GM21786 (cell line): ENCODE measurements around the gene ZFYVE28.

ENCODE experiments used
- ATAC-seq: cut with Tn5 transposase; IDR thresholded peaks from one replicate; pipeline ENCODE4 v1.9.1; 2021; ENCODE audit not compliant: unreplicated experiment

ZFYVE28 gene

GRCh38 chr4:2291705-2292645 is 126.5 kb downstream of the ZFYVE28 start:
- ATAC-seq, result no peak

GRCh38 chr4:2290974-2291704 is 127.3 kb downstream of the ZFYVE28 start:
- ATAC-seq, result no peak

DNA sequence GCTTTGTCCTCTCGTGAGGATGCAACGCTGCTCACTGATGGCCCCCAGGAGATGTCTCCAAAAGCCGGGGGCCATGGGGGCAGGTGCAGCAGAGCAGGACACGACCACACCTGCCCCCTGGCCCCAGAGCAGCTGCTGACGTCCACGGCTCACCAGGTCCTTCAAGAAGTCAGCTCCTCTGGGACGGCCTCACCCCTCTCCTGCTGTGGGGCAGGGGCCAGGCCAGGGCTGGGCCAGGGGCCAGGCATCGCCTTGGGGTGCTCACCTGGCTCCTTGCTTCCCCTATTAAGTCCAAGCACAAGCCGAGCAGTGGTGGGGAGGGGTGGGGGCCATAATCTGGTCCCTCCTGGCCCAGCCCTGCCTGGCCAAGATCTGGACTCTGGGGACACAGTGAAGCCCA is 128.0 kb downstream of the ZFYVE28 start:
- no peak for ATAC-seq

GRCh38 chr4:2289955-2290333 is 128.5 kb downstream of the ZFYVE28 start:
- no peak for ATAC-seq

DNA sequence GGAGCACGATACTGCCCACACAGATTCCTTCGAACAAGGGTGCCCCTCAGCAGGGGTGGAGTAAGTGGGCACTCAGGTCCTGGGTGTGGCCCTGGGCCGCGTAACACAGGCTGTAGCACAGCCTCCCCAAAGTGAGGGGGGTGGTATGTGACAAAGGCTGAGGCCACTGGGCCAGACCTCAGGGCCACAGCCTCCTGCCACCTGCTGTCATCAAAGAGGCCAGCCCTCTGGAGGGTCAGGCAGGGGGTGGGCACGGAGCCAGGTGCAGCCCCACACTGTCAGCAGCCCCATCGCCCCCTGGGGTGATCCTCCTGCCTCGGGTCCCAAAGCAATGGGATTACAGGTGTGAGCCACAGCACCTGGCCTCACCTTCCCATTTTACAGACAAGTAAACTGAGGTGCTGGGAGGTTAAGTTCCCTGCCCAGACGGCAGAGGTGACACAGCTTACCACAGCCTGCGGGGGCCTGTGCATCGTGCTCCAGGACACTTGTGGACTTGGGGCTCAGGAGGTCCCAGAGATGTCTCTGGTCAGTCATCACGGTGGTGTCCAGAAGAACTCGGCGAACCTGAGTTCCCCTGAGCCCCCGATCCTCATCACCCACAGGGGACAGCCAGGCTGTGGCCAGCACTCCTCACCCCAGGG is 129.0 kb downstream of the ZFYVE28 start:
- ATAC-seq, result no peak

- ATAC-seq, result no peak
Observed at GRCh38 chr4:2288051-2288541, 130.3 kb downstream of the ZFYVE28 start.

GRCh38 chr4:2287594-2287915 is 130.9 kb downstream of the ZFYVE28 start:
- ATAC-seq, result no peak

DNA sequence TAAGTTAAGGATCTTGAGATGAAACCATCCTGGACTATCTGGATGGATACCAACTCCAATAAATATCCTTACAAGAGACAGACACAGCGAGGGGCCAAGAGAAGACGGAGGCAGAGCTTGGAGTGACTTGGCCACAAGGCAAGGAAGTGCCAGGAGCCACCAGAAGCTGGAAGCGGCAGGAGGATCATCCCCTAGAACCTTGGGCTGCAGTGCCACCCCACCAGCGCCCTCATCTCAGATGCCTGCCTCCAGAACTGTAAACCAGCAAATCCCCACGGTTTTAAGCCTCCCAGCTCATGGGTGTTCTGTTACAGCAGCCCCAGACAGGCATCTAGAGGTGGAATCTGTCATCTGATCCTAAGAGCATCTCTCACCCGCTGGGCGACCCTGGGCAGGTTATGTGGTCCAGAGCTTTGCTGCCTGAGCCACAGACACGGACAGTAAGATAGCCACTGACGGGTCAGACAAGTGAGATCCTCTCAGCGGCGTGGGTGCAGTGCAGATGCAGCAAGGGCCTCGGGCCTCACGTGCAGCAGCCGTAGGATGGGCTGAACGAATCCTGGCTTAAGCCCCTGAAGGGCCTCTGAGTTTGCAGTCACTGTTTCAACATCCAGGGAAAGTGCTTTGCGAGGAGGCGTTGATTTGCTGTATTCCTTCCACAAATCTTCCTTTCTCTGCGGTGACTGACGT is 131.4 kb downstream of the ZFYVE28 start:
- ATAC-seq, result no peak

DNA sequence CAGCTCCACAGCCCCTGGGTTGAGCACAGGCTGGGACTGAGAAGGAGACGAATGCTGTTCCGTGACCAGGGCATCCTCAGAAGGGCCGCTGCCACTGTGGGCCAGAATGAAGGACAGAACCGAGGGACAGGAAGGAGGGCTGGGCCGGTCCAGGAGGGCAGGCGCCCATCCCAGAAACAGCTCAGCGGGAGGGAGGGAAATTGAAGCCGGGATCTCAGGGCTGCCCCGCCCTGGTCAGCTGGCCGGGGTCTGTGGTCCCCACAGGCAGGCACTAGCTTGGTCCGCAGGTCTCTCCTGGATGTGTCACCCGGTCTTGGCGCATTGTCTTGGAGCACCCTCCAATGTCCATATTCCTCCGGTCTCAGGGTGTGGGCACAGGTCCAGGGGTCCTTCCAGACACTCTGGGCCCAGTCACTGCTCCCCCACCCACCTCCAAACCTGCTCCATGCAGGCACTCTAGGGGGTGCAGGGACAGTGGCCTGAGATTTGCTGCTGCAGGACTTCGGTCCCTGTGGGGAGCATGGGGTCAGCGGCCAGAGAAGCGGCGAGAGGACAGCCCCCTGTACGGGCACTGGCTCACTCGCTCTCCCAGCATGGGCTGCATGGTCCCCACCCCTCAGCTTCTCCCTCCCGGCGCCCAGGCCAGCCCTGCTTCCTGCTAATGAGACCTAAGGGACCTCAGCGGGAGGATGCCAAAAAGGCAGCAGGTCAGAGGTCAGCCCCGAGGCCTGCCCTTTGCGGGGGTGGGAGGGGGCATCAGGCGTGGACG is 132.6 kb downstream of the ZFYVE28 start:
- no peak for ATAC-seq

- no peak for ATAC-seq
Observed at GRCh38 chr4:2284934-2285612, 133.4 kb downstream of the ZFYVE28 start.

DNA sequence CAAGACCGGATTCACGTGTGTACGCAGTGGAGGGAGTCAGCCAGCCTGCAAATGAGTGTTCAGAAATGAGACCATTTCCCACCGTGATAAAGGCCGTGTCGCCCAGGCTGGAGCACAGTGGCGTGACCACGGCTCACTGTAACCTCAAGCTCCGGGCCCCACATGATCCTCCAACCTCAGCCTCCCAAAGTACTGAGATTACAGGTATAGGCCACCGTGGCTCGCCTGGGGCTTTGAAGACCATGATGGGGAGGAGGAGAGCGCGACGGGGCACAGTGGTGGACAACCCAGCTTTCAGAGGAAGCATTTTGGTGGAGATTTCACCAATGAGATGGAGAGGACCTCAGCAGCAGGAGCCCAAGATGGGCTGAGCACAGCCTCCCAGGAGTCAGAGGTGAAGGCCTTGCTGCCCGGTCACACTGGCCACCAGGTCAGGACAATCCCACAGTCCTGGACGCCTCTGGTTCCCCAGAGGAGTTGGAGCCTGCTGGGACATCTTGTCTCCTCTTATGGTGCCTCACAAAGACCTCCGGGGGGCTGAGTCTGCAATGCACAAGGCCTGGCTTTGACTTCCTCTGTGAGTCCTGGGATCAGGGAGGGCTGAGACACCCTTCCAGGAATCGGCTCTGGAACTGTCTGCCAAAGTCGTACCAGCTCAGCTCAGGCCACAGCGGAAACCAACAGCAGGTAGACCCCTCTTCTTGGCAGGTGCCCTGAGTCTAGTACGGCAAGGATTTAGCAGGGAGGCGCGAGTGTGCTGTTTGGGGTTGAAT is 134.1 kb downstream of the ZFYVE28 start:
- ATAC-seq, result no peak

DNA sequence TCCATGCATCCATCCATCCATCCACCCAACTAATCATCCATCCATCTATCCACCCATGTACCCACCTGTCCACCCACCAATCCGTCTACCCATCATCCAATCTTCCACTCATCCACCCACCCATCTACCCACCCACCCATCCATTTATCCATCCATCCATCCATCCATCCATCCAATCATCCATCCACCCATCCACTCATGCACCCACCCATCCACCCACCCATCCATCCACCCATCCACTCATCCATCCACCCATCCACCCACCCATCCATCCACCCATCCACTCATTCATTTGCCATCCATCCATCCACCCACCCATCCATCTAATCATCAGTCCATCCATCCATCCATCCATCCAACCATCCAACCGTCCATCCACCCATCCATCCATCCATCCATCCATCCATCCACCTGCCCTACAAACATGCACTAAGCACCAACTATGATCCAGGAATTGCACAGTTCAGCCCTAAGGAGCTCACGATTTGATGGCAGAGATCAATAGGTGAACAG is 135.2 kb downstream of the ZFYVE28 start:
- no peak for ATAC-seq

DNA sequence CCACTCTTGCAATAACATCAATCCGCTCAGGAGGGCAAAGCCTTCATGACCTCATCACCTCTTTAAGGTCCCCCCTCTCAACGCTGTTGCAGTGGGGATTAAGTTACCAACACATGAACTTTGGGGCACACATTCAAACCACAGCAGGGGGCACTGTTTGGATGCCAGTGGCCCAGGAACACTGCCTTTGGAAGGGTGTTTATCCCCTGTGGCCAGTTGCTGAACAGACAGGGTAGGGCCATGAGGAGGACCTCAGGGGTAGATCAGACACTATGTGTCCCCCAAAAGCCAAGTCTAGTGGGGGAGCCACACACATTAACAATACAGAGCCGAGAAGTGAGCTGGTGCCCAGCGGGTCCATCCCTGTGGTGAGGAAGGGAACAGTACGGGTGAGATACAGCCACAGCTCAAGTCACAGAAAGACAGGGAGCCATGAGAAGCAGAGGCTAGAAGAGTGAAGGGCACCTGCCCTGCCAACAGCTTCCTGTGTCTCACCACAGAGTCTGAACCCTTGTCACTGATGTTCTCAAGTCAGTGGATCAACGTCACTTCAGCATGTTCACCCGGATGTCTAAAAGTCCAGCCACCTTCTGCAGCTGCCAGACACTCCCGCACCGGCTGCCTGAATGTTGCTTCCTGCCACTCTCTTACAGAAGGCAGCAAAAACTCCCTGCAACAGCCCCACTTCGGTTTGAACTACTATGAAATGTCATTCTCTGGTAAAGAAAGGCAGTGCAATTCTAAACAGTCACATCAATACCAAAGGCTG is 136.7 kb downstream of the ZFYVE28 start:
- peak; percentile 78 for ATAC-seq

GRCh38 chr4:2280531-2281300 is 137.7 kb downstream of the ZFYVE28 start:
- ATAC-seq, result no peak

- no peak for ATAC-seq
Observed at GRCh38 chr4:2277956-2278355, 140.5 kb downstream of the ZFYVE28 start.

- no peak for ATAC-seq
Observed at GRCh38 chr4:2276581-2277325, 141.7 kb downstream of the ZFYVE28 start.
